ENCODE results near the gene MATR3. TPM values are rescaled to one million over a fixed set of nuclear protein-coding genes. Genes with fewer than 3 reads are reported as not detected.

The MATR3 gene
- polyA plus RNA-seq, 3 donors, result 61.8 to 174 (median 137) TPM

DNA sequence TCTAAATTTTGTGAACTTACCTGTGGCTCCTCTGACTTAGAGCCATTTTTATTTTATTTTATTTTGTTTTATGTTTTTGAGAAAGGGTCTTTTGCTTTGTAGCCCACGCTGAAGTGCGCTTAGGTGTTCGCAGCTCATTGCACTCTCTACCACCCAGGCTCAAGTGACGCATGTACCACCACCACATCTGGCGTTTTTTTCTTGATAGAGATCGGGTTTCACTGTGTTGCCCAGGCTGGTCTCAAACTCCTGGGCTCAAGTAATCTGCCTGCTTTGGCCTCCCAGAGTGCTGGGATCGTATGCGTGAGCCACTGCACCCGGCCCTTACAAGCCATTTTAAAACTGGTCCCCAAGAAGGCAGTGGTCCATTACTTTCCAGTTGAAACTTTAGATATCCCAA lies 18.5 kb downstream of the MATR3 start:
- Histone ChIP-seq H4K20me1 (ENCODE audit: insufficient read depth, low read length) (peaks cover 100% of the 10 kb centered on the region), H3K4me2 (replicated peaks; ENCODE audit: extremely low read depth, low read length, poor library complexity, severe bottlenecking) (no peak overlapping the region), H3K9me3 (replicated peaks in 1 of 2; ENCODE audit: control insufficient read depth in 1 of 2, insufficient read depth in 1 of 2, low read length in 2 of 2) (no peaks in the 10 kb centered on the region), H3K4me3 (replicated peaks in 1 of 3; ENCODE audit: low read depth in 2 of 3, low read length in 3 of 3) (no peak overlapping the region), H3K27me3 (ENCODE audit: control insufficient read depth in 2 of 2, insufficient read depth in 2 of 2, low read length in 2 of 2) (no peaks in the 10 kb centered on the region), H3K27ac (ENCODE audit: low read depth in 1 of 2, low read length in 2 of 2) (no peak overlapping the region), H3K79me2 (ENCODE audit: insufficient read depth, low read length) (peaks cover 100% of the 10 kb centered on the region), H3K9ac (ENCODE audit: insufficient read depth, low read length, poor library complexity, severe bottlenecking) (no peak overlapping the region), H3K36me3 (replicated peaks in 1 of 2; ENCODE audit: control insufficient read depth in 1 of 2, insufficient read depth in 2 of 2, low read length in 2 of 2) (peaks cover 18 to 28% of the 10 kb centered on the region in 2 donors), H2AFZ (ENCODE audit: insufficient read depth, low read depth, low read length, poor library complexity, severe bottlenecking) (no peak overlapping the region), H3K4me1 (ENCODE audit: control insufficient read depth in 1 of 2, insufficient read depth in 2 of 2, low read length in 2 of 2) (no peaks in the 10 kb centered on the region)
- Mint-ChIP-seq H3K4me1 (peaks cover 28% of the 10 kb centered on the region), H3K9me3 (no peaks in the 10 kb centered on the region), H3K4me3 (no peak overlapping the region), H3K27me3 (ENCODE audit: low read depth in 3 of 3) (no peaks in the 10 kb centered on the region), H3K27ac (no peak overlapping the region), H3K36me3 (peaks cover 26 to 31% of the 10 kb centered on the region in 2 donors)
- 97% methylated on average over 8 of the region's 9 CpGs for WGBS (ENCODE audit: insufficient coverage)
- TF ChIP-seq, protein P1, sequence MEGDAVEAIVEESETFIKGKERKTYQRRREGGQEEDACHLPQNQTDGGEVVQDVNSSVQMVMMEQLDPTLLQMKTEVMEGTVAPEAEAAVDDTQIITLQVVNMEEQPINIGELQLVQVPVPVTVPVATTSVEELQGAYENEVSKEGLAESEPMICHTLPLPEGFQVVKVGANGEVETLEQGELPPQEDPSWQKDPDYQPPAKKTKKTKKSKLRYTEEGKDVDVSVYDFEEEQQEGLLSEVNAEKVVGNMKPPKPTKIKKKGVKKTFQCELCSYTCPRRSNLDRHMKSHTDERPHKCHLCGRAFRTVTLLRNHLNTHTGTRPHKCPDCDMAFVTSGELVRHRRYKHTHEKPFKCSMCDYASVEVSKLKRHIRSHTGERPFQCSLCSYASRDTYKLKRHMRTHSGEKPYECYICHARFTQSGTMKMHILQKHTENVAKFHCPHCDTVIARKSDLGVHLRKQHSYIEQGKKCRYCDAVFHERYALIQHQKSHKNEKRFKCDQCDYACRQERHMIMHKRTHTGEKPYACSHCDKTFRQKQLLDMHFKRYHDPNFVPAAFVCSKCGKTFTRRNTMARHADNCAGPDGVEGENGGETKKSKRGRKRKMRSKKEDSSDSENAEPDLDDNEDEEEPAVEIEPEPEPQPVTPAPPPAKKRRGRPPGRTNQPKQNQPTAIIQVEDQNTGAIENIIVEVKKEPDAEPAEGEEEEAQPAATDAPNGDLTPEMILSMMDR (IDR thresholded peaks at IDR 0.05), result no peak
- intact Hi-C loops (cut with micrococcal nuclease), result no loop called here
- no peak for DNase-seq

DNA sequence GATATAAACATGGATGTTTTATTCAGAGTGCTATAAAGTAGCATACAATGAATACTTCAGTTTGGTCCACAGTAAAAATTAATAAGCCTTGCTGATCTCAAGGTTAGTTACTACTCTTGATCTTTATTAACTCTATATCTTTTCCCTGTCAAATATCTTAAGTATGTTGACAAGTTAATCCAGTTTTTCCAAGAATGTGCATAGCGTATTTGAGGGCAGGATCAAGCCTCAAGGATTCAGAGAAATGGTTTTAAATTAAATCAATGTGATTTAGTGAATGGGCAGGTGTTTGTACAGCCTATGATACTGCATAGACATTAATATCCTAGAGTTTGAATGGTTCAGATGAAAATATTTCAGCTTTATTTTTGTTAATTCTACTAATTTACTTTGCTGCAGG lies 20.7 kb downstream of the MATR3 start:
- Histone ChIP-seq H3K27ac (ENCODE audit: low read depth in 1 of 2, low read length in 2 of 2) (peak overlapping the region in 1 of 2 donors; percentile 40), H3K4me2 (replicated peaks; ENCODE audit: extremely low read depth, low read length, poor library complexity, severe bottlenecking) (no peak overlapping the region), H3K4me1 (ENCODE audit: control insufficient read depth in 1 of 2, insufficient read depth in 2 of 2, low read length in 2 of 2) (no peaks in the 10 kb centered on the region), H2AFZ (ENCODE audit: insufficient read depth, low read depth, low read length, poor library complexity, severe bottlenecking) (no peak overlapping the region), H3K36me3 (replicated peaks in 1 of 2; ENCODE audit: control insufficient read depth in 1 of 2, insufficient read depth in 2 of 2, low read length in 2 of 2) (peaks cover 40 to 50% of the 10 kb centered on the region in 2 donors), H3K27me3 (ENCODE audit: control insufficient read depth in 2 of 2, insufficient read depth in 2 of 2, low read length in 2 of 2) (no peaks in the 10 kb centered on the region), H3K4me3 (replicated peaks in 1 of 3; ENCODE audit: low read depth in 2 of 3, low read length in 3 of 3) (no peak overlapping the region), H4K20me1 (ENCODE audit: insufficient read depth, low read length) (peaks cover 98% of the 10 kb centered on the region), H3K9me3 (replicated peaks in 1 of 2; ENCODE audit: control insufficient read depth in 1 of 2, insufficient read depth in 1 of 2, low read length in 2 of 2) (no peaks in the 10 kb centered on the region), H3K9ac (ENCODE audit: insufficient read depth, low read length, poor library complexity, severe bottlenecking) (no peak overlapping the region), H3K79me2 (ENCODE audit: insufficient read depth, low read length) (peaks cover 96% of the 10 kb centered on the region)
- no peak overlapping the region for H3K27ac Mint-ChIP-seq
- H3K27me3 Mint-ChIP-seq (ENCODE audit: low read depth in 3 of 3), result no peaks in the 10 kb centered on the region
- H3K4me1 Mint-ChIP-seq, result peaks cover 10% of the 10 kb centered on the region
- TF ChIP-seq, protein P1 (IDR thresholded peaks at IDR 0.05), result no peak
- H3K9me3 Mint-ChIP-seq, result no peaks in the 10 kb centered on the region
- no CpG with 5 or more reads among the region's 1 CpG for WGBS (ENCODE audit: insufficient coverage)
- intact Hi-C loops (cut with micrococcal nuclease), result no loop called here
- no peak for DNase-seq
- H3K4me3 Mint-ChIP-seq, result no peak overlapping the region
- H3K36me3 Mint-ChIP-seq, result peaks cover 41 to 46% of the 10 kb centered on the region in 2 donors

Measured in CD14-positive monocyte (primary cell).